Ishikawa (cell line): ENCODE measurements around the gene PCDH9.

ENCODE experiments used
- REST ChIP-seq: IDR thresholded peaks from 2 replicates; pipeline ENCODE4 v1.6.1; 2012; ENCODE audit warnings: low read depth, mild to moderate bottlenecking
- TAF1 ChIP-seq: IDR thresholded peaks from 2 replicates; pipeline ENCODE4 v1.6.1; 2012; ENCODE audit warnings: low read depth, mild to moderate bottlenecking

GRCh38 chr13:66922444-66922843, 307.7 kb downstream of the PCDH9 start:
- TF ChIP-seq REST = no peak
- no peak for TF ChIP-seq TAF1
